ENCODE results near the gene USH2A. TPM values are rescaled to one million over a fixed set of nuclear protein-coding genes. Genes with fewer than 3 reads are reported as not detected.

USH2A gene
- total RNA-seq, 1 donor from 2014 or later, result 0.14 TPM

- H3K4me1 Mint-ChIP-seq, result peaks cover 44% of the 10 kb centered on the region
- no peaks in the 10 kb centered on the region for H3K27me3 Mint-ChIP-seq (ENCODE audit: low read depth)
- H3K36me3 Mint-ChIP-seq (ENCODE audit: low read depth), result no peaks in the 10 kb centered on the region
- no peak overlapping the region for H3K27ac Mint-ChIP-seq (ENCODE audit: unreplicated experiment)
- DNase-seq (ENCODE audit: low read depth, low spot score), result no peak
- no peak for TF ChIP-seq CTCF (conservative IDR thresholded peaks at IDR 0.05)
- H3K4me3 Mint-ChIP-seq, result no peak overlapping the region
- H3K9me3 Mint-ChIP-seq, result no peaks in the 10 kb centered on the region
These were observed 33.5 kb downstream of the USH2A start for GRCh38 chr1:216389774-216390173.

- no peak for DNase-seq (ENCODE audit: low read depth, low spot score)
- H3K4me1 Mint-ChIP-seq, result peaks cover 45% of the 10 kb centered on the region
- H3K36me3 Mint-ChIP-seq (ENCODE audit: low read depth), result no peaks in the 10 kb centered on the region
- H3K4me3 Mint-ChIP-seq, result peak overlapping the region; percentile 27
- H3K9me3 Mint-ChIP-seq, result no peaks in the 10 kb centered on the region
- peak overlapping the region; percentile 81 for H3K27ac Mint-ChIP-seq (ENCODE audit: unreplicated experiment)
- no peak for TF ChIP-seq CTCF (conservative IDR thresholded peaks at IDR 0.05)
- no peaks in the 10 kb centered on the region for H3K27me3 Mint-ChIP-seq (ENCODE audit: low read depth)
These were observed 34.7 kb downstream of the USH2A start for GRCh38 chr1:216388558-216388957.

- Mint-ChIP-seq H3K27ac (ENCODE audit: unreplicated experiment) (peak overlapping the region; percentile 79), H3K27me3 (ENCODE audit: low read depth) (no peaks in the 10 kb centered on the region), H3K4me1 (peaks cover 45% of the 10 kb centered on the region), H3K36me3 (ENCODE audit: low read depth) (no peaks in the 10 kb centered on the region), H3K4me3 (peak overlapping the region; percentile 9), H3K9me3 (no peaks in the 10 kb centered on the region)
- TF ChIP-seq CTCF (conservative IDR thresholded peaks at IDR 0.05), result no peak
- no peak for DNase-seq (ENCODE audit: low read depth, low spot score)
These were observed 35.5 kb downstream of the USH2A start for GRCh38 chr1:216387782-216388181.

GRCh38 chr1:216379441-216379840 lies 43.8 kb downstream of the USH2A start:
- DNase-seq (ENCODE audit: low read depth, low spot score), result no peak
- no peak for TF ChIP-seq CTCF (conservative IDR thresholded peaks at IDR 0.05)
- no peaks in the 10 kb centered on the region for H3K27me3 Mint-ChIP-seq (ENCODE audit: low read depth)

GRCh38 chr1:216368249-216368648 lies 55.0 kb downstream of the USH2A start:
- Mint-ChIP-seq H3K4me3 (no peak overlapping the region), H3K27me3 (ENCODE audit: low read depth) (no peaks in the 10 kb centered on the region), H3K27ac (ENCODE audit: unreplicated experiment) (no peak overlapping the region), H3K4me1 (no peaks in the 10 kb centered on the region), H3K36me3 (ENCODE audit: low read depth) (no peaks in the 10 kb centered on the region), H3K9me3 (no peaks in the 10 kb centered on the region)
- no peak for TF ChIP-seq CTCF (conservative IDR thresholded peaks at IDR 0.05)
- no peak for DNase-seq (ENCODE audit: low read depth, low spot score)

More at GRCh38 chr1:216379441-216379840, 43.8 kb downstream of the USH2A start:
- H3K36me3 Mint-ChIP-seq (ENCODE audit: low read depth), result no peaks in the 10 kb centered on the region
- H3K9me3 Mint-ChIP-seq, result no peaks in the 10 kb centered on the region
- H3K4me3 Mint-ChIP-seq, result no peak overlapping the region
- no peak overlapping the region for H3K27ac Mint-ChIP-seq (ENCODE audit: unreplicated experiment)
- H3K4me1 Mint-ChIP-seq, result no peaks in the 10 kb centered on the region

GRCh38 chr1:216366979-216367378 lies 56.3 kb downstream of the USH2A start:
- Mint-ChIP-seq H3K4me1 (no peaks in the 10 kb centered on the region), H3K27me3 (ENCODE audit: low read depth) (no peaks in the 10 kb centered on the region), H3K36me3 (ENCODE audit: low read depth) (no peaks in the 10 kb centered on the region), H3K9me3 (no peaks in the 10 kb centered on the region), H3K4me3 (no peak overlapping the region), H3K27ac (ENCODE audit: unreplicated experiment) (no peak overlapping the region)
- no peak for DNase-seq (ENCODE audit: low read depth, low spot score)
- no peak for TF ChIP-seq CTCF (conservative IDR thresholded peaks at IDR 0.05)

Measured in neural crest cell (in vitro differentiated cells).